HEK293 (cell line): ENCODE data around the gene RAVER2.
"Not testable (repeated sequence)": the region's sequence is repeated elsewhere in the genome, so short reads cannot be mapped to it uniquely, and the experiment has no call there.

Experiments used
- ZBTB1 ChIP-seq: fragments of 450-650 bp; formaldehyde crosslinking; IDR thresholded peaks from 2 replicates; pipeline ENCODE4 v1.5.1; 2016; ENCODE audit warnings: missing biosample characterization, missing genetic modification characterization
- ZBTB7A ChIP-seq: fragments of 450-650 bp; formaldehyde crosslinking; IDR thresholded peaks from 2 replicates; pipeline ENCODE4 v1.5.1; 2016; ENCODE audit warnings: low read depth, missing biosample characterization, missing genetic modification characterization
- ZNF16 ChIP-seq: fragments of 450-650 bp; formaldehyde crosslinking; IDR thresholded peaks from 2 replicates; pipeline ENCODE4 v1.5.1; 2016; ENCODE audit warnings: low read depth, missing biosample characterization, missing genetic modification characterization
- ZNF174 ChIP-seq: fragments of 450-650 bp; formaldehyde crosslinking; IDR thresholded peaks from 2 replicates; pipeline ENCODE4 v1.5.0; 2017; ENCODE audit warnings: missing biosample characterization, mild to moderate bottlenecking, missing genetic modification characterization
- ZNF404 ChIP-seq: fragments of 450-650 bp; formaldehyde crosslinking; IDR thresholded peaks from 2 replicates; pipeline ENCODE4 v1.5.1; 2017; ENCODE audit warnings: missing biosample characterization, missing genetic modification characterization
- ZNF530 ChIP-seq: fragments of 450-650 bp; formaldehyde crosslinking; IDR thresholded peaks from 2 replicates; pipeline ENCODE4 v1.5.1; 2016; ENCODE audit warnings: low read depth, missing biosample characterization, missing genetic modification characterization
- ZNF76 ChIP-seq: fragments of 450-650 bp; formaldehyde crosslinking; IDR thresholded peaks from 2 replicates; pipeline ENCODE4; 2016; ENCODE audit warnings: low read depth, missing biosample characterization, missing genetic modification characterization, borderline replicate concordance
- ZNF792 ChIP-seq: fragments of 450-650 bp; formaldehyde crosslinking; IDR thresholded peaks from 2 replicates; pipeline ENCODE4 v1.5.1; 2016; ENCODE audit warnings: missing biosample characterization, missing genetic modification characterization
- ZNF837 ChIP-seq: fragments of 450-650 bp; formaldehyde crosslinking; IDR thresholded peaks from 2 replicates; pipeline ENCODE4 v1.5.1; 2016; ENCODE audit warnings: missing biosample characterization, missing genetic modification characterization
- TF ChIP-seq, protein P1 (sequence below): fragments of 450-650 bp; formaldehyde crosslinking; optimal IDR thresholded peaks from 2 replicates; pipeline ENCODE3; 2016; ENCODE audit warnings: missing biosample characterization, mild to moderate bottlenecking, missing genetic modification characterization
- TF ChIP-seq, protein P2 (sequence below): fragments of 450-650 bp; formaldehyde crosslinking; IDR thresholded peaks from 2 replicates; pipeline ENCODE4 v1.5.1; 2016; ENCODE audit warnings: missing biosample characterization, missing genetic modification characterization
- TF ChIP-seq, protein P3 (sequence below): fragments of 450-650 bp; formaldehyde crosslinking; IDR thresholded peaks from 2 replicates; pipeline ENCODE4 v1.5.1; 2016; ENCODE audit warnings: missing biosample characterization, missing genetic modification characterization, low read depth

DNA sequence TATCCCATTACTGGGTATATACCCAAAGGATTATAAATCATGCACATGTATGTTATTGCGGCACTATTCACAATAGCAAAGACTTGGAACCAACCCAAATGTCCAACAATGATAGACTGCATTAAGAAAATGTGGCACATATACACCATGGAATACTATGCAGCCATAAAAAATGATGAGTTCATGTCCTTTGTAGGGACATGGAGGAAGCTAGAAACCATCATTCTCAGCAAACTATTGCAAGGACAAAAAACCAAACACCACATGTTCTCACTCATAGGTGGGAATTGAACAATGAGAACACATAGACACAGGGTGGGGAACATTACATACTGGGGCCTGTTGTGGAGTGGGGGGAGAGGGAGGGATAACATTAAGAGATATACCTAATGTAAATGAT, 4.2 kb upstream of the RAVER2 start:
- not testable (repeated sequence) for TF ChIP-seq ZBTB1 (tag by site-specific recombination); ZNF404 (tag by site-specific recombination); ZNF530; ZNF837 (tag by site-specific recombination); ZNF16 (tag by site-specific recombination); ZNF792 (tag by site-specific recombination); ZNF174 (tag by site-specific recombination); ZBTB7A (tag by site-specific recombination); ZNF76 (tag by site-specific recombination)
- TF ChIP-seq, protein P1, sequence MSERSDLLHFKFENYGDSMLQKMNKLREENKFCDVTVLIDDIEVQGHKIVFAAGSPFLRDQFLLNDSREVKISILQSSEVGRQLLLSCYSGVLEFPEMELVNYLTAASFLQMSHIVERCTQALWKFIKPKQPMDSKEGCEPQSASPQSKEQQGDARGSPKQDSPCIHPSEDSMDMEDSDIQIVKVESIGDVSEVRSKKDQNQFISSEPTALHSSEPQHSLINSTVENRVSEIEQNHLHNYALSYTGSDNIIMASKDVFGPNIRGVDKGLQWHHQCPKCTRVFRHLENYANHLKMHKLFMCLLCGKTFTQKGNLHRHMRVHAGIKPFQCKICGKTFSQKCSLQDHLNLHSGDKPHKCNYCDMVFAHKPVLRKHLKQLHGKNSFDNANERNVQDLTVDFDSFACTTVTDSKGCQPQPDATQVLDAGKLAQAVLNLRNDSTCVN (tag by site-specific recombination), result not testable (repeated sequence)
- TF ChIP-seq, protein P2, sequence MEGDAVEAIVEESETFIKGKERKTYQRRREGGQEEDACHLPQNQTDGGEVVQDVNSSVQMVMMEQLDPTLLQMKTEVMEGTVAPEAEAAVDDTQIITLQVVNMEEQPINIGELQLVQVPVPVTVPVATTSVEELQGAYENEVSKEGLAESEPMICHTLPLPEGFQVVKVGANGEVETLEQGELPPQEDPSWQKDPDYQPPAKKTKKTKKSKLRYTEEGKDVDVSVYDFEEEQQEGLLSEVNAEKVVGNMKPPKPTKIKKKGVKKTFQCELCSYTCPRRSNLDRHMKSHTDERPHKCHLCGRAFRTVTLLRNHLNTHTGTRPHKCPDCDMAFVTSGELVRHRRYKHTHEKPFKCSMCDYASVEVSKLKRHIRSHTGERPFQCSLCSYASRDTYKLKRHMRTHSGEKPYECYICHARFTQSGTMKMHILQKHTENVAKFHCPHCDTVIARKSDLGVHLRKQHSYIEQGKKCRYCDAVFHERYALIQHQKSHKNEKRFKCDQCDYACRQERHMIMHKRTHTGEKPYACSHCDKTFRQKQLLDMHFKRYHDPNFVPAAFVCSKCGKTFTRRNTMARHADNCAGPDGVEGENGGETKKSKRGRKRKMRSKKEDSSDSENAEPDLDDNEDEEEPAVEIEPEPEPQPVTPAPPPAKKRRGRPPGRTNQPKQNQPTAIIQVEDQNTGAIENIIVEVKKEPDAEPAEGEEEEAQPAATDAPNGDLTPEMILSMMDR (tag by site-specific recombination), result not testable (repeated sequence)
- TF ChIP-seq, protein P3, sequence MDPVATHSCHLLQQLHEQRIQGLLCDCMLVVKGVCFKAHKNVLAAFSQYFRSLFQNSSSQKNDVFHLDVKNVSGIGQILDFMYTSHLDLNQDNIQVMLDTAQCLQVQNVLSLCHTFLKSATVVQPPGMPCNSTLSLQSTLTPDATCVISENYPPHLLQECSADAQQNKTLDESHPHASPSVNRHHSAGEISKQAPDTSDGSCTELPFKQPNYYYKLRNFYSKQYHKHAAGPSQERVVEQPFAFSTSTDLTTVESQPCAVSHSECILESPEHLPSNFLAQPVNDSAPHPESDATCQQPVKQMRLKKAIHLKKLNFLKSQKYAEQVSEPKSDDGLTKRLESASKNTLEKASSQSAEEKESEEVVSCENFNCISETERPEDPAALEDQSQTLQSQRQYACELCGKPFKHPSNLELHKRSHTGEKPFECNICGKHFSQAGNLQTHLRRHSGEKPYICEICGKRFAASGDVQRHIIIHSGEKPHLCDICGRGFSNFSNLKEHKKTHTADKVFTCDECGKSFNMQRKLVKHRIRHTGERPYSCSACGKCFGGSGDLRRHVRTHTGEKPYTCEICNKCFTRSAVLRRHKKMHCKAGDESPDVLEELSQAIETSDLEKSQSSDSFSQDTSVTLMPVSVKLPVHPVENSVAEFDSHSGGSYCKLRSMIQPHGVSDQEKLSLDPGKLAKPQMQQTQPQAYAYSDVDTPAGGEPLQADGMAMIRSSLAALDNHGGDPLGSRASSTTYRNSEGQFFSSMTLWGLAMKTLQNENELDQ, result not testable (repeated sequence)
